CMK (cell line): ENCODE data around the gene SOBP.

Source experiments
- DNase-seq: peaks from one replicate; pipeline ENCODE4 v3.0.0-alpha.2; 2010; ENCODE audit warnings: low read depth

SOBP gene

GRCh38 chr6:107585815-107586435, 96.0 kb downstream of the SOBP start:
- DNase-seq = no peak

DNA sequence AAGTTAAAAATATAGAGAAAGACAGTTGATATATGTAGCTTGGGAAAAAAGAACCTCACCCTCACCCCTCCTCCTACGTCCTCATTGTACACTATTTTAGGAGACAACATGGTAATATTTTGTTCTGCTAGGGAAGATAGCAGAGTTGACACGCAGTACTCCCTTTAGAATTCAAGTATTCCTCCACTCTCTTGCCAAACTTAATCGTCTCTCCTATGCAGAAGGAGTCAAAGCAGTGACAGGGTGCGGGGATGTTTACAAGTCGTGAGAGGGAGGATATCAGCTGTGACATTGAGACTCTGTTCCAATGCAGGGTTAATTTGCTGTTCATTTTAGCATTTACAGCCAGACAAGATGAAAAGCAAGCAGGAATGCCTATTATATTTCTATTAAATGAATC, 97.5 kb downstream of the SOBP start:
- no peak for DNase-seq

GRCh38 chr6:107589199-107589598, 99.3 kb downstream of the SOBP start:
- DNase-seq = no peak

GRCh38 chr6:107589934-107590333, 100.0 kb downstream of the SOBP start:
- no peak for DNase-seq

- no peak for DNase-seq
Measured at GRCh38 chr6:107590378-107590777, 100.5 kb downstream of the SOBP start.

- DNase-seq = no peak
Measured at GRCh38 chr6:107591346-107591745, 101.4 kb downstream of the SOBP start.

DNA sequence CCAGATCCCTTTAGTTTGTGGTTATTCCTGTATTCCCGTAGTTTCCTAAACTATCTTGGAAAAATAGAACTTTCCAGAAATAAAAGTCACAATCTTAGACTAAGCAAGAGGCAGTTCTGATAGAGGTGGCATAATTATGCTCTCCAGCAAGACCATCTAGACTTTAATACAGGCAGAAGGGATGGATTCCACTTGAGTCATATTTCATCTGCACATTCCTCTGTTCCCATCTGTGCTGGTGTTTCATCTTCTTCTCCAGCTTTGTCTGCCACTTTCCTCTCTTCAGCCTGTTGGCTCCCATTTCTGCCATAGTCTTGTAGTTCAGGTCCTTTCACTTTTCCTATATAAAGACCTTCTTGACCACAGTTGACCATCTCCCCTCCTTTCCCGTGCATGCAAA, 102.9 kb downstream of the SOBP start:
- DNase-seq = no peak

- DNase-seq = no peak
Measured at GRCh38 chr6:107594736-107595135, 104.8 kb downstream of the SOBP start.

GRCh38 chr6:107598091-107598490, 108.2 kb downstream of the SOBP start:
- no peak for DNase-seq

GRCh38 chr6:107599043-107599442, 109.1 kb downstream of the SOBP start:
- DNase-seq = no peak

- DNase-seq = no peak
Measured at GRCh38 chr6:107600121-107600520, 110.2 kb downstream of the SOBP start.

DNA sequence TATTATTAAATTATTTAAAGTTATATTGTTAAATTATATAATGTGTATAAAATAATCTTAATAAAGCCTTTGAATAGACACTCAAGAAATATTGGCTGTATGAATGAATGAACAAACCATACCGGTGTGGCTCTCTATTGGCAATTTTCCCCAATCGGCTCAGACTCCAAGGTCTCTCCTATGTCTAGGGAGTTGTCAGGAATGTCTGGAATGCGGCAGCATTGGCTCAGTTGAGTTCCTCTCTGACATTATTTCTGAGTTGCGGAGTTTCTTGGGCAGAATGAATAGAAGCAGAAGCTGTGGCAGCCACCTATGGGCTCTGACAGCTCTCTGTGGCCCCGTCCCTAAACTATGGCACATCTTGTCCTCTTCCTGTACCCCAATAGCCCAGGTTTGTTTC, 111.0 kb downstream of the SOBP start:
- DNase-seq = no peak

DNA sequence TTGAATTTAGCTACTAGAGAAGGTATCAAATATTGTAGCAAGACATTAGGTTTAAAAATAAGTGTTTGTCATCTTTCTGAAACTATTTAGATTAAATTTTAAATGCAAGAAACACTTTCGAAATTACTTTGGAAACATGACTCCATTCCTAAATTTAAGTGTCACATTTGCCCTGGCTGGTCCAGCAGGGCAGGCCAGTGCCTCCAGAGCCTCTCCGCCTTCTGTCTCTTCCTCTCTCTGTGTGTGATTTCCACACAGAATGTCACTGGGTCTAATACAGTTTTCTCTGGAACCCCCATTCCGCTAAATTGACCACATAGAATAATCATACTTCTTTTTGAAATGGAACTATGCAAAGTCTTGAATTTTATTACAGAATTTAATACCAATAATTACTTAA, 111.5 kb downstream of the SOBP start:
- DNase-seq = no peak

- no peak for DNase-seq
Measured at GRCh38 chr6:107602321-107603005, 112.5 kb downstream of the SOBP start.

- DNase-seq = no peak
Measured at GRCh38 chr6:107603006-107603370, 113.1 kb downstream of the SOBP start.

DNA sequence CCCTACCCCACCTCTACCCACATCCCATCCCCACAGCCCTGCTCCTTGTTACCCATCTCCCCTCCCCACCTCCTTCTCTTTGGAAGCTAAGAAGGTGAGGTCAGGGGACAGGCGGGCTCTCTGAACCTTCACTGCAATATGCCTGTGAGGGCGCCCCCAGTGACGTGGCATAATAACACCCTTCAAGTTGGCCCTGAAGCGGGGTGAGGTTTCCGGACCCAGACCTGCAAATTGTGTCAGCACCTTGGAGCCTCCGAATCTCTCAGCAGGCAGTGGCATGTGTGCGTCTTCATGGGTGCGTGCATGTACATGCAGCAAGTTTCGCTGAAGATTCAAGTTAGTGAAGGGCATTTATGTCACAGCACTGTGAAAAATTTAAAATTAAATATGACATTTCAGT, 114.6 kb downstream of the SOBP start:
- no peak for DNase-seq

GRCh38 chr6:107606407-107606806, 116.5 kb downstream of the SOBP start:
- DNase-seq = no peak

- DNase-seq = no peak
Measured at GRCh38 chr6:107607116-107607515, 117.2 kb downstream of the SOBP start.

DNA sequence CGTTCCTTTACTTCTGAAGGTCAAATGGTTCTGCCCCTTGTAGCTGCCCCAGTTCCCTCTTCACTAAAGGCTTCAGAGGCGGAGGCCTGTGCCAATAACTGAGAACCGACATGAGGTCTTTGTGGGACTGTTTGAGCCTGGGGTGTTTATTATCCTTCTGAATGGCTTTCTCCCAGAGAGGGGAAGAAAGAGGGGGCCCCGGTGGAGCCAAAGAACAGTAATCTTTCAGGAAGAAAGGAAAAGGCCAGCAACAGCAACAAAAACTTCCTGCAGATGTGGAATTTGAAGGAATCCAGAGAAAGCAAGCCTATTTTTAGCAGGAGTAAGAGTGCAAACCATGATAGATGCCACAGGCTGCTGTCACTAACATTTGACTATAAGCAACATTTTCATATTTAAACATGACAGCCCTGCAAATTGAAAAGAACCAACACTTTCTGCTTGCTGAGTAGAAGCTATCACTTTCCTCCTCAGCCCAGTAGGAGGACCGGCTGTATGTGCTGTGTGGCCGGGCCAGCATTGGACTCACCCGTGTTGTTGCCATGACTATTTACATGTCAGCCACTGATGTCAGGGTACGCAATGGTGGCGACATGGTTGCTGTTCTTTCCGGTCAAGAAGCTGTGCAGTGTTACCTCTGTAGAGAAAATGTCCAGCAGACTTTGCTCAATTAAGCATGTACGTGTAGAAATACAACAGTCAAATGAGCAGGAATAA, 121.3 kb downstream of the SOBP start:
- no peak for DNase-seq

- DNase-seq = no peak
Measured at GRCh38 chr6:107612762-107613415, 123.0 kb downstream of the SOBP start.

DNA sequence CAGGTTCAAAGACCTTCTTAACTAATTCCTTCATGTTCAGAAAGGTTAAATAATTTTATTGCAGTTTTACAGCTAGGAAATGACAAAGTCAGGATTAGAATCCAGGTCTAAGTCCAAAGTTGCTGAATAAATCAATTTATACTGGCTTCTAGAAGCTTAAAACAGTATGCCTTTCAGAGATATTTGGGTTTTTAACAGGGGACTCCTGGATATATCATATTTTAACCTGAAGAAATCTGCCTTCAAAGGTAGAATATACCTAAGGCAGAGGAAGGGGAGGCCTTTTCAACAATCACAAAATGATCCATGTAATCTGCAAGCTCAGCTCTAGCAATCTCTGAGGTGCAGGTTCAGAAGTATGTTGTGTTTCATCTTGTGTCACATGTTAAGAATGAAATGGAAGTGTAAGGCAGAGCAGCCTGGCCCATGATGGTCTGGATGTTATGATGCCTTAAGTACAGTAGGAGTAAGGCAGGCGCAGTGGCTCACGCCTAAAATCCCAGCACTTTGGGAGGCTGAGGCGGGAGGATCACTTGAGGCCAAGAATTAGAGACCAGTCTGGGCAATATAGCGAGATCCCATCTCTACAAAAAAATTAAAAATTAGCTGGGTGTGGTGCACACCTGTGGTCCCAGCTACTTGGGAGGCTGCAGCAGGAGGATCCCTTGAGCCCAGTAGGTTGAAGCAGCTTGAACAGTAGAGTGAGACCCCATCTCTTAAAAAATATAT, 123.9 kb downstream of the SOBP start:
- no peak for DNase-seq

DNA sequence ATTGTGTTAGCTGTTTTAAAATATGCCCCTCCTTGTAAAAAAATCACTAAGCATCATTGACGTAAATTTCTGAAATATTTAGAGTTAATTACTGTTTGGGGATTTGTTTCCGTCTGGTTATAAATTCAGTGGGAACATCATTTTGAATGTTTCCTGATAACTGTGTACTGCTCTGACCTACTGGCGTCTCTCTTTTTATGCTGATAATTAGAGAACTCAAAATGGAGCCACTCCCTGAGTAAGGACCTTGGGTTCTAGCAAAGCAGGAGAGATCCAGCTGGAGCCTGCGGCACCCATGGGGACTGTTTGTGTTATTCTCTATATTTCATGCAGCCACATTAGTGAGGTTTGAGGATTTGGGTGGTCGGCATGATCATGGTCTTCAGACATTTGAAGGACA, 124.9 kb downstream of the SOBP start:
- no peak for DNase-seq
